DMS53 treated with DMSO at 0.1 percent for 48 hours (cell line): ENCODE measurements around the gene DPH6.
"Not testable (repeated sequence)": the region's sequence is repeated elsewhere in the genome, so short reads cannot be mapped to it uniquely, and the experiment has no call there.

Experiments
- DNase-seq: peaks from one replicate; lab custom pipeline; 2025; ENCODE audit not compliant: unreplicated experiment; lab: John Stamatoyannopoulos, UW

Gene DPH6

GRCh38 chr15:35351059-35351458 lies 194.9 kb downstream of the DPH6 start:
- DNase-seq: no peak

GRCh38 chr15:35349916-35350315 lies 196.0 kb downstream of the DPH6 start:
- DNase-seq: no peak

DNA sequence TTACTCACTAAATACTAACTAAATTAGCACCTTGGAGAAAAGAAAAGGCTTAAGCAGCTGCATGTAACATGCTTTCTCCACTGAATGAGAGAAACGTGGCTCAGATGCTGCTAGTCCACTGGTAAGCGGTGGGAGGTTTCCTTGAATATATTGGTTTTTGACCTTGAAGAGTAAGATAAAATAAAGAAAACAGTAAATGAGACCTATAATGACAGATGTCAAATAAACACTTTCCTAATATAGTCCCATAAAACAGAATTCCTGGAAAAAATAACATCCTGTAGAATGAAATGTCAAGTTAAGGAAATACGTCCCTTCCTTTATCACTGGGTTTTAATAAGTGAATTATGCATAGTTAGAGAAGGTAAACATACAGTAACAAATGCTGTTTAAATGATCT lies 215.0 kb downstream of the DPH6 start:
- no peak for DNase-seq

- no peak for DNase-seq
Measured at GRCh38 chr15:35330048-35330695, 215.8 kb downstream of the DPH6 start.

DNA sequence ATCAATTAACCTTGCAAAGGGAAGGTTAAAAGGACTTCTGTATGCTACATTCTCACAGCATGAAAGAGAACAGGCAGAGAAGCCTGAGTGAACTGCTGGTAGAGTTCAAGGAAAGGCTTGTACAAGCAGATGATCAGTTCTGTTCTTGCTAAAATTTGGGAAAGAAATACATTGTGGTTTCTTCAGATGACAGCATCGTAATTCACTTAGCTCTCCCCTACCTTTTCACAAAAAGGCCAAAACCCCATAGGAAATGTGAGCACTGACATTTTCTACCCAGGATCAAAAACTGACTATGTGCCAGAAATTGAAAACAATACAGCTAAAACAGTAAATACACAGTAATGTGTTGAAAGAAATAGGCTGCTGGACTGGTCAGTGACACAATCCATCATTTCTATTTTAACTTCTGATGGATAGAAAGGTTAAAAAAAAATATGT lies 216.4 kb downstream of the DPH6 start:
- no peak for DNase-seq

DNA sequence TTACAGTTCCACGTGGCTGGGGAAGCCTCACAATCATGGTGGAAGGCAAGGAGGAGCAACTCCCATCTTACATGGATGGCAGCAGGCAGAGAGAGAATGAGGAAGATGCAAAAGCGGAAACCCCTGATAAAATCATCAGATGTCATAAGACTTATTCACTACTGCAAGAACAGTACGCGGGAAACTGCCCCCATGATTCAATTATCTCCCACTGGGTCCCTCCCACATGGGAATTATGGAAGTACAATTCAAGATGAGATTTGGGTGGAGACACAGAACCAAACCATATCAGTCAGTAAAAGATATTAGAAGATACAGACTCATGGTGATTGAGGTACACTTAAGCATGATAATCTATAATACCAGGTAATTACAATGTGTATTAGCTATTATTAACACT lies 217.1 kb downstream of the DPH6 start:
- not testable (repeated sequence) for DNase-seq

DNA sequence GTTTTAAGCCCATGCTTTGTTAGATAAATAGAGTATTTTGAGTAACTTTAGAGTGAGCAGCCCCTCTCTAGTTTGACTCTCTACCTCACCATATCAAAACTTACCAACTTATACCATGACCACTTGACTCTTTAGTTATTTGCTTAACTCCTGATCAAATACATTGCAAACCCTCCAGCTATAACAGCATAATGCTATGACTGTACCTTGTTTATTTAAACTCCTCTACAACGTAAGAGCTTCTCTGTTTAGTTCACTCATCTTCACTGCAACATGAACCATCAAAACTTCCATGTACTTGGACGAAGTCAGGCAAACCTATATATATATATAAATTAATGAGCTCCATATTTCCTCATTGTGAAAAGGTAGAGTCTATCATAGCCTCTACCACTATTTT lies 218.2 kb downstream of the DPH6 start:
- DNase-seq: peak; percentile 64

DNA sequence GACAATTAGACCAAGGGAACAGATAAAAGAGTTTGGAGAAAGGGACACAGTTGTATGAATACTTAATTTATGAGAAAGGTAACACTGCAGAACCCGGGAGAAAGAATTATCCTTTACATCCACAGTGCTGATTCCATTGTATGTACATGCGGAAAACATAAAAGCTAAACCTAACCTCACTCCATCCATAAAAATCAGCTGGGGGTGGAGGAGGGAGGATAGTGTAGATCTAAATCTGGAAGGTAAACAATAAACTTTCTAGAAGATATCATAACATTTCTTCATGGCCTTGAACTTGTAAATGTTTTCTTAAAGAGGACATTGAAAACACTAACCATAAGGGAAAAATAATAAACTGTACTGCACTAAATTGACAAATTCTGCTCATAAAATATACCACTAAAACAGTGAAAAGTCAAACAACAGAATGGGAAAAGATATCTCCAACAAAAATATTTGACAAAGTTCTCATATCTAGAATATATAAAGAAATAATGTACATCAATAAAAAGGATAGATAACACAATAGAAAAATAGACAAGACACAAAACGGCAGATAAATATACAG lies 220.5 kb downstream of the DPH6 start:
- no peak for DNase-seq

DNA sequence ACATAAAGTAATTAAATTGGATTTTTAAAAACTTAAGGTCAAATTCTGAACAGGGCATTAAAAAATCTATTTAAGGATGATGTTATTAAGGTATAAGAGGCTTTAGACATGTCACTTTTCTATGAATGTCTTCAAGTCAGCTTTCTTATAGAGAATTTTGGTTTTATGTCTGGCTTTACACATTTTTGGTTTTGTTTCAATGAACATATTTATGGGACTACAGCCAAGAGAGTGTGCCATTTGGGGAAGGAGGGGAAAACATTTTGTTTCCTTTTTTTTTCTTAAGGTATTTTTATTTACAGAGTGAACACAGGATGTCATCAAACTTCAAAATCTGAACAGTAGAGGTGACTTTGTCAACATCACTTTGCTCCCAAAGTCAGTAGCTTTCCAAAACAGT lies 222.8 kb downstream of the DPH6 start:
- no peak for DNase-seq

GRCh38 chr15:35321926-35322325 lies 224.0 kb downstream of the DPH6 start:
- DNase-seq: no peak

- no peak for DNase-seq
Measured at GRCh38 chr15:35320911-35321310, 225.1 kb downstream of the DPH6 start.
